SK-N-SH treated with all-trans-retinoic acid at 6 μM for 48 hours (cell line): ENCODE results near the gene HOOK1.

Source experiments
- SNAI2 ChIP-seq: fragments of 250-450 bp; sonication (Bioruptor Pico); IDR thresholded peaks from 2 replicates; pipeline ENCODE4 v1.5.0; 2020; ENCODE audit warnings: mild to moderate bottlenecking, moderate library complexity
- TF ChIP-seq, protein P1 (sequence below): fragments of 250-450 bp; sonication (Bioruptor Pico); IDR thresholded peaks from 2 replicates; pipeline ENCODE4 v1.8.0; 2020; ENCODE audit warnings: mild to moderate bottlenecking, moderate library complexity, borderline replicate concordance

DNA sequence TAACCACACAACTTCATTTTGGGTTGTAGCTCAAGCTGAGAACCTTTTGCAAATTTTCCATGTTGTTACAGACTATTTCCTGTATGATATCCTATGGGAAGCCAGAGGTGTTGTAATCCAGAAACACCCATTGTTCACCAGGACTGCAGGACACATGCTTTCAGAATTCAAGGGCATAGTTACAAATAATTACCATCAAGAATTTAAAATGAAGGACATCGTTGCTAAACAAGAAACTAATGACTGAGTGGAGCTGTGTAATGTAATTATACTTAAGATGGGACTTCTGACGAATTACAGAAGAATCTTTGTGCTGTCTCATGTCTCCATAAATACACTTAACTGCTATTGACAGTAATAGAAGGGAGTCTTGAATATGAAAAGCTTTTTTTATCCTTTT lies 47.6 kb upstream of the HOOK1 start:
- TF ChIP-seq, protein P1, sequence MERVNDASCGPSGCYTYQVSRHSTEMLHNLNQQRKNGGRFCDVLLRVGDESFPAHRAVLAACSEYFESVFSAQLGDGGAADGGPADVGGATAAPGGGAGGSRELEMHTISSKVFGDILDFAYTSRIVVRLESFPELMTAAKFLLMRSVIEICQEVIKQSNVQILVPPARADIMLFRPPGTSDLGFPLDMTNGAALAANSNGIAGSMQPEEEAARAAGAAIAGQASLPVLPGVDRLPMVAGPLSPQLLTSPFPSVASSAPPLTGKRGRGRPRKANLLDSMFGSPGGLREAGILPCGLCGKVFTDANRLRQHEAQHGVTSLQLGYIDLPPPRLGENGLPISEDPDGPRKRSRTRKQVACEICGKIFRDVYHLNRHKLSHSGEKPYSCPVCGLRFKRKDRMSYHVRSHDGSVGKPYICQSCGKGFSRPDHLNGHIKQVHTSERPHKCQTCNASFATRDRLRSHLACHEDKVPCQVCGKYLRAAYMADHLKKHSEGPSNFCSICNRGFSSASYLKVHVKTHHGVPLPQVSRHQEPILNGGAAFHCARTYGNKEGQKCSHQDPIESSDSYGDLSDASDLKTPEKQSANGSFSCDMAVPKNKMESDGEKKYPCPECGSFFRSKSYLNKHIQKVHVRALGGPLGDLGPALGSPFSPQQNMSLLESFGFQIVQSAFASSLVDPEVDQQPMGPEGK (CRISPR knock-in tag) = peak; percentile 86; the same call in 1 of the 2 replicates
- no peak for TF ChIP-seq SNAI2
